ENCODE data around the gene VNN1.

DNA sequence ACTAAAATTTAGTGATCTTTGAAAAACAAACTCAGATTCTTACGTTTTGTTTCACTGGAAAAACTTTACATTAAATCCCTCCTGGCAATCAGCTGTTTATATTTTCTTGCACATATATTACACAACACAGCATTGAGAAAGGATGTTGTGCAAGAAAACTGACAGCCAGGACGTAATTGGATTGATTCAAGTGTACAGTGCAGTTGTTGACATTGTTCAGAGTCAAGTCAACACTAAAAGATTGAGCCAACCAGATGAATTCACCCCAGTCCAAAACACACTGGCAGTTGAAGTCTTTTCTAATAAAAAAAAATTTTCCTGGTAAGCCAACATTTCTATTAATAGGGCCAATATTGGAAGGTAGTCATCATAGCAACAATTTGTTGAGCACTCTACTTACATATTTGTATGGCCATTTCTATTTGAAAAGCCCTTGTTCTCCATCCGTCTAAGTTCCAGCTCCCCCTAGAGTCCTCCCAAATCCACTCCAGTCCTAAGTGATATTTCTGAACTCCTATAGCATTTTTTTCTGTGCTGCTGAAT is 20.9 kb upstream of the VNN1 start:
- TF ChIP-seq POLR2A (IDR thresholded peaks at IDR 0.05) (no peak), CTCF (IDR thresholded peaks at IDR 0.05) (peak in 1 of 5 experiments; percentile 20)
